DND-41 (cell line): ENCODE results near the gene NEGR1.

ENCODE experiments used
- ATAC-seq: fragments of 200-7000 bp; cut with Tn5 transposase; 3 replicates; pipeline ENCODE4 v1.9.1; 2021; ENCODE audit warnings: low read depth; ENCODE audit not compliant: insufficient read depth
- DNase-seq: peaks from one replicate; pipeline ENCODE4 v3.0.0-alpha.2; 2020
- H2AFZ ChIP-seq: 2 replicates; pipeline ENCODE4 v1.6.0; 2012; ENCODE audit warnings: low read depth, low read length
- H3K27ac ChIP-seq: 2 replicates; pipeline ENCODE4 v1.5.1; 2012; ENCODE audit warnings: low read length, inconsistent platforms
- H3K27me3 ChIP-seq: fragments of 200-600 bp; sonication (generic); 2 replicates; pipeline ENCODE4 v1.6.0; 2012; ENCODE audit warnings: low read length, mild to moderate bottlenecking, inconsistent platforms; ENCODE audit not compliant: insufficient read depth, poor library complexity
- H3K36me3 ChIP-seq: 2 replicates; pipeline ENCODE4 v1.5.1; 2012; ENCODE audit warnings: low read length, inconsistent platforms; ENCODE audit not compliant: insufficient read depth
- H3K4me1 ChIP-seq: 2 replicates; pipeline ENCODE4 v1.5.1; 2012; ENCODE audit warnings: mild to moderate bottlenecking, low read length; ENCODE audit not compliant: insufficient read depth
- H3K4me2 ChIP-seq: 2 replicates; pipeline ENCODE4 v1.6.0; 2012; ENCODE audit warnings: mild to moderate bottlenecking, moderate library complexity, low read length, inconsistent platforms; ENCODE audit not compliant: insufficient read depth
- H3K4me3 ChIP-seq, 2 experiments: fragments of 200-600 bp in 1 of 2; shearing (Covaris generic) in 1 of 2; 2 replicates each; pipeline ENCODE4 v1.5.1; 2012 to 2016; ENCODE audit warnings: inconsistent platforms in 2 of 2, low read length in 2 of 2, mild to moderate bottlenecking in 2 of 2, low read depth in 1 of 2, moderate library complexity in 1 of 2
- H3K79me2 ChIP-seq: 2 replicates; pipeline ENCODE4 v1.6.0; 2012; ENCODE audit warnings: low read length, inconsistent platforms; ENCODE audit not compliant: insufficient read depth
- H3K9ac ChIP-seq: 2 replicates; pipeline ENCODE4 v1.6.0; 2012; ENCODE audit warnings: low read depth, mild to moderate bottlenecking, inconsistent platforms, low read length, moderate library complexity
- H3K9me3 ChIP-seq: 2 replicates; pipeline ENCODE4 v1.5.1; 2012; ENCODE audit warnings: low read length, moderate library complexity, mild to moderate bottlenecking, inconsistent platforms; ENCODE audit not compliant: insufficient read depth, severe bottlenecking
- H4K20me1 ChIP-seq: 2 replicates; pipeline ENCODE4 v1.6.0; 2012; ENCODE audit warnings: low read length; ENCODE audit not compliant: insufficient read depth
- CTCF ChIP-seq: IDR thresholded peaks from 2 replicates; pipeline ENCODE4 v1.5.1; 2012; ENCODE audit warnings: borderline replicate concordance, low read length, moderate library complexity, mild to moderate bottlenecking; ENCODE audit not compliant: poor library complexity, severe bottlenecking; ENCODE audit errors: extremely low read depth
- EZH2 ChIP-seq: IDR thresholded peaks from 3 replicates; pipeline ENCODE4 v1.6.1; 2012; ENCODE audit warnings: borderline replicate concordance, low read depth, mild to moderate bottlenecking, moderate library complexity, low read length, inconsistent platforms; ENCODE audit not compliant: severe bottlenecking

Gene NEGR1

GRCh38 chr1:72075425-72075824 is 206.9 kb downstream of the NEGR1 start:
- no peak overlapping the region for H2AFZ ChIP-seq
- no peaks in the 10 kb centered on the region for H4K20me1 ChIP-seq
- no peaks in the 10 kb centered on the region for H3K27me3 ChIP-seq
- no peak for ATAC-seq
- TF ChIP-seq EZH2 (no peak), CTCF (no peak)
- H3K9ac ChIP-seq: no peak overlapping the region
- H3K36me3 ChIP-seq: no peaks in the 10 kb centered on the region
- H3K4me3 ChIP-seq: no peak overlapping the region
- H3K27ac ChIP-seq: no peak overlapping the region
- H3K4me1 ChIP-seq: peaks cover 6% of the 10 kb centered on the region; the same call in 1 of the 2 replicates
- H3K4me2 ChIP-seq: no peak overlapping the region
- no peaks in the 10 kb centered on the region for H3K79me2 ChIP-seq
- no peaks in the 10 kb centered on the region for H3K9me3 ChIP-seq
- DNase-seq: no peak

GRCh38 chr1:72066431-72066830 is 215.9 kb downstream of the NEGR1 start:
- no peak for ATAC-seq
- Histone ChIP-seq H2AFZ (no peak overlapping the region), H3K27me3 (no peaks in the 10 kb centered on the region), H3K9ac (no peak overlapping the region), H3K4me2 (no peak overlapping the region), H3K36me3 (no peaks in the 10 kb centered on the region), H4K20me1 (no peaks in the 10 kb centered on the region), H3K27ac (no peak overlapping the region), H3K4me3 (no peak overlapping the region), H3K79me2 (no peaks in the 10 kb centered on the region), H3K9me3 (no peaks in the 10 kb centered on the region), H3K4me1 (peaks cover under 1% of the 10 kb centered on the region; the same call in 1 of the 2 replicates)
- DNase-seq: no peak
- TF ChIP-seq EZH2: no peak
- no peak for TF ChIP-seq CTCF

- Histone ChIP-seq H3K9ac (no peak overlapping the region), H3K27me3 (no peaks in the 10 kb centered on the region), H3K4me3 (no peak overlapping the region), H3K27ac (no peak overlapping the region), H3K9me3 (no peaks in the 10 kb centered on the region), H3K36me3 (no peaks in the 10 kb centered on the region), H4K20me1 (no peaks in the 10 kb centered on the region), H2AFZ (no peak overlapping the region), H3K79me2 (no peaks in the 10 kb centered on the region), H3K4me2 (no peak overlapping the region), H3K4me1 (no peaks in the 10 kb centered on the region)
- no peak for ATAC-seq
- DNase-seq: no peak
- TF ChIP-seq CTCF (no peak), EZH2 (no peak)
Measured at GRCh38 chr1:72064196-72065075, 217.9 kb downstream of the NEGR1 start.
